NCI-H2171 treated with DMSO at 0.1 percent for 48 hours (cell line): ENCODE results near the gene SLC29A2.

Source experiments
- DNase-seq: peaks from one replicate; lab custom pipeline; 2025; lab: John Stamatoyannopoulos, UW

SLC29A2 gene

GRCh38 chr11:66317723-66318599 lies 53.6 kb downstream of the SLC29A2 start:
- peak; percentile 76 for DNase-seq

GRCh38 chr11:66317322-66317722 lies 54.2 kb downstream of the SLC29A2 start:
- DNase-seq = no peak

GRCh38 chr11:66316849-66317251 lies 54.7 kb downstream of the SLC29A2 start, which contains the start of gene CD248:
Gene CD248 (minus strand): TSS chr11:66317044. CDS start chr11:66317027, 17 bp downstream.
- DNase-seq = no peak

- DNase-seq = no peak
Measured at GRCh38 chr11:66315921-66316811, 55.4 kb downstream of the SLC29A2 start.

GRCh38 chr11:66315498-66315885 lies 56.1 kb downstream of the SLC29A2 start:
- DNase-seq = no peak

GRCh38 chr11:66314561-66315497 lies 56.7 kb downstream of the SLC29A2 start:
- DNase-seq = no peak

- no peak for DNase-seq
Measured at GRCh38 chr11:66314186-66314501, 57.4 kb downstream of the SLC29A2 start.

- DNase-seq = no peak
Measured at GRCh38 chr11:66313321-66314185, 58.0 kb downstream of the SLC29A2 start.

- DNase-seq = peak; percentile 98
Measured at GRCh38 chr11:66312549-66313320, 58.8 kb downstream of the SLC29A2 start.
